Uterus (tissue), 4 donors: ENCODE measurements around the gene C10orf90. TPM values are rescaled to one million over a fixed set of nuclear protein-coding genes. Genes with fewer than 3 reads are reported as not detected.

Experiments used
- DNase-seq, 2 donors: peaks; one replicate each; pipeline ENCODE4 v3.0.0-alpha.2; 2019 to 2020
- H3K27ac ChIP-seq, 2 donors: fragments of 200-600 bp; sonication (generic); 1 replicate in 1 of 2; 2 replicates in 1 of 2; pipeline ENCODE4 v1.5.1; 2016 to 2018
- H3K27me3 ChIP-seq, 2 donors: fragments of 200-600 bp; sonication (generic); one replicate each; pipeline ENCODE4 v1.5.1; 2018 to 2019; ENCODE audit warnings: control low read depth in 1 of 2
- H3K36me3 ChIP-seq, 2 donors: fragments of 200-600 bp; sonication (generic); one replicate each; pipeline ENCODE4 v1.5.1; 2019; ENCODE audit warnings: control low read depth in 1 of 2
- H3K4me1 ChIP-seq, 2 donors: fragments of 200-600 bp; sonication (generic); one replicate each; pipeline ENCODE4 v1.5.1; 2018 to 2019; ENCODE audit warnings: control low read depth in 1 of 2
- H3K4me3 ChIP-seq, 2 donors: fragments of 200-600 bp; sonication (generic); 1 replicate in 1 of 2; 2 replicates in 1 of 2; pipeline ENCODE4 v1.5.1; 2018 to 2019; ENCODE audit warnings: mild to moderate bottlenecking in 1 of 2
- H3K9me3 ChIP-seq, 2 donors: fragments of 200-600 bp; sonication (generic); one replicate each; pipeline ENCODE4 v1.5.1; 2019; ENCODE audit warnings: control low read depth in 1 of 2
- CTCF ChIP-seq, 4 experiments: fragments of 200-600 bp in 2 of 4; fragments of 450-650 bp in 2 of 4; sonication (generic) in 2 of 4; IDR thresholded peaks; one replicate each; pipeline ENCODE4 v1.5.1; 2016 to 2019; ENCODE audit warnings: antibody characterized with exemption in 4 of 4, mild to moderate bottlenecking in 2 of 4, moderate library complexity in 1 of 4
- POLR2A ChIP-seq, 2 donors: fragments of 450-650 bp; IDR thresholded peaks; one replicate each; pipeline ENCODE4 v1.6.1; 2016; ENCODE audit warnings: antibody characterized with exemption in 2 of 2, mild to moderate bottlenecking in 1 of 2, moderate library complexity in 1 of 2
- intact Hi-C: fragments of 100-400 bp; cut with DNase I; formaldehyde crosslinking; loops from one replicate; pipeline ENCODE4 v1.15.1; 2023; ENCODE audit warnings: low total_unique reads
- total RNA-seq, 4 donors: library from RNA; depleted of rRNA in 3 of 4; stranded (reverse); fragments of >200 nt in 3 of 4; gene quantifications; one replicate each; pipeline versions ENCODE4 v1.1.0 to v1.2.4, GENCODE V29; 2014 to 2023
- donor health status: DM: yes; HTN: yes; CAD: no.

C10orf90 gene
- total RNA-seq, 4 donors from 2014 or later = 0.21 TPM; not detected in 3

- intact Hi-C loops = no loop called here
- no peak for DNase-seq
- Histone ChIP-seq H3K4me1 (no peaks in the 10 kb centered on the region), H3K9me3 (no peaks in the 10 kb centered on the region), H3K27me3 (no peaks in the 10 kb centered on the region), H3K36me3 (no peaks in the 10 kb centered on the region), H3K27ac (no peak overlapping the region), H3K4me3 (no peak overlapping the region)
- no peak for TF ChIP-seq POLR2A (IDR thresholded peaks at IDR 0.05)
- no peak for TF ChIP-seq CTCF (IDR thresholded peaks at IDR 0.05)
Observed at GRCh38 chr10:126504761-126505112, 165.8 kb downstream of the C10orf90 start.

- TF ChIP-seq CTCF (IDR thresholded peaks at IDR 0.05) (peak; percentile 41 to 71 (median 63)), POLR2A (IDR thresholded peaks at IDR 0.05) (no peak)
Observed at GRCh38 chr10:126504063-126504760, 166.3 kb downstream of the C10orf90 start.

GRCh38 chr10:126503392-126504062 lies 167.0 kb downstream of the C10orf90 start:
- Histone ChIP-seq H3K9me3 (no peaks in the 10 kb centered on the region), H3K27ac (no peak overlapping the region), H3K36me3 (no peaks in the 10 kb centered on the region), H3K4me1 (no peaks in the 10 kb centered on the region), H3K27me3 (no peaks in the 10 kb centered on the region), H3K4me3 (no peak overlapping the region)
- no peak for TF ChIP-seq CTCF (IDR thresholded peaks at IDR 0.05)
- no peak for TF ChIP-seq POLR2A (IDR thresholded peaks at IDR 0.05)
- no peak for DNase-seq
- intact Hi-C loops = no loop called here

More at GRCh38 chr10:126504063-126504760, 166.3 kb downstream of the C10orf90 start:
- Histone ChIP-seq H3K36me3 (no peaks in the 10 kb centered on the region), H3K9me3 (no peaks in the 10 kb centered on the region), H3K4me3 (no peak overlapping the region), H3K27ac (no peak overlapping the region), H3K4me1 (no peaks in the 10 kb centered on the region), H3K27me3 (no peaks in the 10 kb centered on the region)
- intact Hi-C loops = no loop called here
- peak; percentile 15 to 17 for DNase-seq

GRCh38 chr10:126502441-126502840 lies 168.1 kb downstream of the C10orf90 start:
- intact Hi-C loops = no loop called here
- no peaks in the 10 kb centered on the region for H3K9me3 ChIP-seq
- H3K4me3 ChIP-seq = no peak overlapping the region
- no peaks in the 10 kb centered on the region for H3K4me1 ChIP-seq
- H3K27me3 ChIP-seq = no peaks in the 10 kb centered on the region
- TF ChIP-seq CTCF (IDR thresholded peaks at IDR 0.05) = no peak
- TF ChIP-seq POLR2A (IDR thresholded peaks at IDR 0.05) = no peak
- no peak for DNase-seq
- H3K27ac ChIP-seq = no peak overlapping the region
- no peaks in the 10 kb centered on the region for H3K36me3 ChIP-seq

GRCh38 chr10:126501828-126502227 lies 168.7 kb downstream of the C10orf90 start:
- Histone ChIP-seq H3K9me3 (no peaks in the 10 kb centered on the region), H3K27ac (no peak overlapping the region), H3K4me1 (no peaks in the 10 kb centered on the region), H3K4me3 (no peak overlapping the region), H3K27me3 (no peaks in the 10 kb centered on the region), H3K36me3 (no peaks in the 10 kb centered on the region)
- TF ChIP-seq POLR2A (IDR thresholded peaks at IDR 0.05) (no peak), CTCF (IDR thresholded peaks at IDR 0.05) (no peak)
- no peak for DNase-seq
- intact Hi-C loops = no loop called here
